ENCODE measurements around the gene MMP25.
A peak's percentile ranks its signal among the peaks of the same experiment; 100 is the strongest.
"Not testable (repeated sequence)": the region's sequence is repeated elsewhere in the genome, so short reads cannot be mapped to it uniquely, and the experiment has no call there.

Gene MMP25

GRCh38 chr16:3056336-3057180 lies 10.2 kb downstream of the MMP25 start:
- no peak for DNase-seq (ENCODE audit: low spot score)

- DNase-seq (ENCODE audit: low spot score): no peak
These were observed 11.1 kb downstream of the MMP25 start for GRCh38 chr16:3057181-3058138.

DNA sequence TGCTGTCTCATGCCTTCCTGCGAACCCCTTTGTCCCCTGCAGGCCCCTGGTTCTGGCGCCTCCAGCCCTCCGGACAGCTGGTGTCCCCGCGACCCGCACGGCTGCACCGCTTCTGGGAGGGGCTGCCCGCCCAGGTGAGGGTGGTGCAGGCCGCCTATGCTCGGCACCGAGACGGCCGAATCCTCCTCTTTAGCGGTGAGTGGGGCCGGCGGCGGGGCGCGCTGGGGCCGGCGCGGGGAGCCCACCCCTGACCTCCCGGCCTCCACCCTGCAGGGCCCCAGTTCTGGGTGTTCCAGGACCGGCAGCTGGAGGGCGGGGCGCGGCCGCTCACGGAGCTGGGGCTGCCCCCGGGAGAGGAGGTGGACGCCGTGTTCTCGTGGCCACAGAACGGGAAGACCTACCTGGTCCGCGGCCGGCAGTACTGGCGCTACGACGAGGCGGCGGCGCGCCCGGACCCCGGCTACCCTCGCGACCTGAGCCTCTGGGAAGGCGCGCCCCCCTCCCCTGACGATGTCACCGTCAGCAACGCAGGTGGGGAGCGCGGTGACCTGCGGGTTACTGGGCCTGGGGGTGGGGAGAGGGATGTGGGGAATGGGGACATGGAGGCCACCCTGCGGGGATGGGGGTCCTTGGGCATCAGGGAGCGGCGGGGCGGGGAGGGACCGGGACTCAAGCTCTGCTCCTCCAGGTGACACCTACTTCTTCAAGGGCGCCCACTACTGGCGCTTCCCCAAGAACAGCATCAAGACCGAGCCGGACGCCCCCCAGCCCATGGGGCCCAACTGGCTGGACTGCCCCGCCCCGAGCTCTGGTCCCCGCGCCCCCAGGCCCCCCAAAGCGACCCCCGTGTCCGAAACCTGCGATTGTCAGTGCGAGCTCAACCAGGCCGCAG lies 12.0 kb downstream of the MMP25 start:
- DNase-seq (ENCODE audit: low spot score): peak; percentile 49

GRCh38 chr16:3059041-3059722 lies 12.8 kb downstream of the MMP25 start:
- peak; percentile 88 for DNase-seq (ENCODE audit: low spot score)

GRCh38 chr16:3059723-3060242 lies 13.4 kb downstream of the MMP25 start:
- DNase-seq (ENCODE audit: low spot score): no peak

GRCh38 chr16:3060339-3061127 lies 14.2 kb downstream of the MMP25 start:
- DNase-seq (ENCODE audit: low spot score): no peak

DNA sequence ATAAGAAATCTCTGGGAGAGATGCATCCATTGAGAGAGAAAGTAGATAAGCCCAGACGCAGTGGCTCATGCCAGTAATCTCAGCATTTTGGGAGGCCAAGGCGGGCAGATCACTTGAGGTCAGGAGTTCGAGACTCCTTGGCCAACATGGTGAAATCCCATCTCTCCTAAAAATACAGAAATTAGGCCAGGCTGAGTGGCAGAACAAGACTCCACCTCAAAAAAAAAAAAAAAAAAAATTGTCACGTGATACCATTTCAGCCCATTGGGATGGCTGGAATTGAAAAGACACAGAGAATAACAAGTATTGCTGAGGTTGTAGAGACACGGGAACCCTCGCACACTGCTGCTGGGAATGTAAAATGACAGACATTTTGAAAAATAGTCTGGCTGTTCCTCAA lies 16.2 kb downstream of the MMP25 start:
- DNase-seq (ENCODE audit: low spot score): no peak

GRCh38 chr16:3063625-3064386 lies 17.4 kb downstream of the MMP25 start:
- no peak for DNase-seq (ENCODE audit: low spot score)

- DNase-seq (ENCODE audit: low spot score): peak; percentile 82
These were observed 18.8 kb downstream of the MMP25 start, which contains the start of gene IL32 for GRCh38 chr16:3065069-3065741. TSS of gene IL32 (plus strand) at chr16:3065640. CDS start at chr16:3065812, 172 bp downstream.

- no peak for DNase-seq (ENCODE audit: low spot score)
These were observed 19.5 kb downstream of the MMP25 start for GRCh38 chr16:3065742-3066439.

DNA sequence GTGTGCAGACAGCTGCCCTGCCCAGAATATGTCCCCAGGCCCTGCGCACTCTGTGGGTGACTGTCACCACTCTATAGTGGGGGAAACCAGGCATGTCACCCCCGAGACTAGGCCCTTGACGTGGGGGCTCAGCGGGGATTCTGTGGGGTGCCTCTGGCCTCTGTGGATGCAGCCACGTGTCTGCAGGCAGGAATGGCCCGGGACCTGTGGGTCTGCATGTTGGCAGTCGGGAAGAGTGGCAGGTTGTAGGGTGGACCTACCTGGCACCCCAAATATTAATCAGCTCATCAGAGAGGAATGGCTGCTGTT lies 20.0 kb downstream of the MMP25 start:
- no peak for DNase-seq (ENCODE audit: low spot score)

- DNase-seq (ENCODE audit: low spot score): no peak
These were observed 22.1 kb downstream of the MMP25 start for GRCh38 chr16:3068487-3068886.

- DNase-seq (ENCODE audit: low spot score): not testable (repeated sequence)
These were observed 22.8 kb downstream of the MMP25 start for GRCh38 chr16:3069146-3069545.

DNA sequence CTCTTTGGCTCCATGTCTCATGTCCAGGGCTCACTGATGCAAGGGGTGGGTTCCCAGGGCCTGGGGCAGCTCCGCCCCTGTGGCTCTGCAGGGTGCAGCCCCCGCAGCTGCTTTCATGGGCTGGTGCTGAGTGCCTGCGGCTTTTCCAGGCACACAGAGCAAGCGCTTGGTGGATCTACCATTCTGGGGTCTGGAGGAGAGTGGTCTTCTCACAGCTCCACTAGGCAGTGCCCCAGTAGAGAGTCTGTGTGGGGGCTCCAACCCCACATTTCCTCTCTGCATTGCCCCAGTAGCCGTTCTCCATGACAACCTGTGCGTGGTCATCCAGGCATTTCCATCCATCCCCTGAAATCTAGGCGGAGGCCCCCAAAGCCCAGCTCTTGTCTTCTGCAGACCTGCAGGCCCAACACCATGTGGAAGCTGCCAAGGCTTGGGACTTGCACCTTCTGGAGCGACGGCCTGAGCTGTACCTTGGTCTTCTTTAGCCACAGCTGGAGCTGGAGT lies 24.3 kb downstream of the MMP25 start:
- DNase-seq (ENCODE audit: low spot score): no peak

- DNase-seq (ENCODE audit: low spot score): no peak
These were observed 25.3 kb downstream of the MMP25 start for GRCh38 chr16:3071655-3072054.

DNA sequence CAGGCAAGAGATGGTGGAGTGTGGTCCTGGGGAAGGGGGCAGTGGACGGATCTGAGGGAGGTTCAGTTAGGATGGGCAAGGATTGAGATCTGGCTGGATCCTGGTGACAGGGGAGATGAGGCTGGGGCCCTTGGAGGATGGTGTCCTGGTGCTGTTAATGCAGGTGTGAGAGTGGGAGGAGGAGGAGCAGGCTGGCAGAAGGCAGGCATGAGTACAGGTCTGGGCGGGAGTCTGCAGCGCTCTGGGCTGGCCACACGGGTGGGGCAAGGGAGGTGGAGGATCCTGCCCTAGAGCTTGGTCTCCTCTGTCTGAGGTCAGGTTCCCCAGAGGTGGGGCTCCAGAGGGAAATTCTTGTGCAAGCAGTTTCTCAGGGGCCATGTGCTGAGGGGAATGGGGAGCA lies 25.8 kb downstream of the MMP25 start:
- not testable (repeated sequence) for DNase-seq (ENCODE audit: low spot score)

DNA sequence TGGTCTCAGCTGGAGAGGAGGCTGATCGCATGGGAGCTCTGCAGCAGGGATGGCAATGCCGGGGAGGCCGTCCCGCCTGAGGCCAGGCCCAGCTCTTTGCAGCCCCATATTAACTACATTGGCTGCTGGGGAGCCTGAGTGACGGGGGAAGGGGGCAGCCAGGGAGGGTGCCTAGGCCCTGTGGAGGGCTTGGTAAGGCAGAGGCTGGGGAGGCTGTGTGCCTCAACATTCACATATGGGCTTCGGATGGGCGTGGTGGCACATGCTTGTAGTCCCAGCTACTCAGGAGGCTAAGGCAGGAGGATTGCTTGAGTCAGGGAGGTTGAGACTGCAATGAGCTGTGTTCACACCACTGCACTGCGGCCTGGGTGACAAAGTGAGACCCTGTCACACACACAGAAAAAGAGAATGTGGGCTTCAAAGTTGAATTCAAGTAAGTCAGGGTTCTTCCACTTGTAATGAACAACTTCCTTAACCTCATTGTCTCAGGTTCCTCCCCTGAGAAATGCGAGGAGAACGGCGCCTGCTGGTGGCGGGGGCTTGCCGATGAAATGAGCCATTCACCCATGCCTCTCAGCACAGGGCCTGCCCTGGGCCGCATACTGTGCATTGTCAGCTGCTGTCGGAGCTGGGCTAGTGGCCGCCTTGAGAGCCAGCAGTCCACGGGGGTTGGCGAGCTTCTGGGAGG lies 26.4 kb downstream of the MMP25 start:
- DNase-seq (ENCODE audit: low spot score): peak; percentile 76

All from CD4-positive, alpha-beta T cell treated with Interleukin-2 at 100 ng/mL for 4 hours (primary cell).